ENCODE results near the gene SP3. TPM values are rescaled to one million over a fixed set of nuclear protein-coding genes. Genes with fewer than 3 reads are reported as not detected.

Gene SP3
- total RNA-seq, 1 donor from 2014 or later = 79.9 TPM

GRCh38 chr2:173958198-173958846 lies 6.9 kb downstream of the SP3 start:
- Mint-ChIP-seq H3K27me3 (ENCODE audit: unreplicated experiment) (peaks cover under 1% of the 10 kb centered on the region), H3K36me3 (ENCODE audit: unreplicated experiment) (no peaks in the 10 kb centered on the region), H3K27ac (ENCODE audit: unreplicated experiment) (no peak overlapping the region), H3K4me1 (ENCODE audit: low read depth, unreplicated experiment) (peaks cover 22% of the 10 kb centered on the region), H3K9me3 (ENCODE audit: unreplicated experiment) (peaks cover 4% of the 10 kb centered on the region), H3K4me3 (ENCODE audit: unreplicated experiment) (no peak overlapping the region)
- no peak for TF ChIP-seq CTCF (IDR thresholded peaks at IDR 0.05; ENCODE audit: partially characterized antibody, unreplicated experiment)
- DNase-seq = no peak

GRCh38 chr2:173957517-173957916 lies 7.7 kb downstream of the SP3 start:
- Mint-ChIP-seq H3K4me1 (ENCODE audit: low read depth, unreplicated experiment) (peaks cover 20% of the 10 kb centered on the region), H3K36me3 (ENCODE audit: unreplicated experiment) (peaks cover 5% of the 10 kb centered on the region), H3K9me3 (ENCODE audit: unreplicated experiment) (no peaks in the 10 kb centered on the region), H3K27ac (ENCODE audit: unreplicated experiment) (no peak overlapping the region), H3K27me3 (ENCODE audit: unreplicated experiment) (no peaks in the 10 kb centered on the region), H3K4me3 (ENCODE audit: unreplicated experiment) (no peak overlapping the region)
- no peak for TF ChIP-seq CTCF (IDR thresholded peaks at IDR 0.05; ENCODE audit: partially characterized antibody, unreplicated experiment)
- DNase-seq = no peak

GRCh38 chr2:173956454-173956853 lies 8.7 kb downstream of the SP3 start:
- peaks cover under 1% of the 10 kb centered on the region for H3K27me3 Mint-ChIP-seq (ENCODE audit: unreplicated experiment)
- peaks cover 6% of the 10 kb centered on the region for H3K36me3 Mint-ChIP-seq (ENCODE audit: unreplicated experiment)

GRCh38 chr2:173955867-173956266 lies 9.3 kb downstream of the SP3 start:
- DNase-seq = no peak
- H3K9me3 Mint-ChIP-seq (ENCODE audit: unreplicated experiment) = no peaks in the 10 kb centered on the region
- TF ChIP-seq CTCF (IDR thresholded peaks at IDR 0.05; ENCODE audit: partially characterized antibody, unreplicated experiment) = no peak
- peaks cover 14% of the 10 kb centered on the region for H3K4me1 Mint-ChIP-seq (ENCODE audit: low read depth, unreplicated experiment)
- peaks cover 1% of the 10 kb centered on the region for H3K27me3 Mint-ChIP-seq (ENCODE audit: unreplicated experiment)
- no peak overlapping the region for H3K4me3 Mint-ChIP-seq (ENCODE audit: unreplicated experiment)
- peaks cover 6% of the 10 kb centered on the region for H3K36me3 Mint-ChIP-seq (ENCODE audit: unreplicated experiment)
- no peak overlapping the region for H3K27ac Mint-ChIP-seq (ENCODE audit: unreplicated experiment)

More at GRCh38 chr2:173956454-173956853, 8.7 kb downstream of the SP3 start:
- TF ChIP-seq CTCF (IDR thresholded peaks at IDR 0.05; ENCODE audit: partially characterized antibody, unreplicated experiment) = no peak
- DNase-seq = no peak
- Mint-ChIP-seq H3K4me1 (ENCODE audit: low read depth, unreplicated experiment) (peaks cover 15% of the 10 kb centered on the region), H3K27ac (ENCODE audit: unreplicated experiment) (no peak overlapping the region), H3K4me3 (ENCODE audit: unreplicated experiment) (no peak overlapping the region), H3K9me3 (ENCODE audit: unreplicated experiment) (no peaks in the 10 kb centered on the region)

- H3K36me3 Mint-ChIP-seq (ENCODE audit: unreplicated experiment) = peaks cover 6% of the 10 kb centered on the region
- H3K27me3 Mint-ChIP-seq (ENCODE audit: unreplicated experiment) = peaks cover 1% of the 10 kb centered on the region
- H3K27ac Mint-ChIP-seq (ENCODE audit: unreplicated experiment) = no peak overlapping the region
- peaks cover 14% of the 10 kb centered on the region for H3K4me1 Mint-ChIP-seq (ENCODE audit: low read depth, unreplicated experiment)
- no peak for TF ChIP-seq CTCF (IDR thresholded peaks at IDR 0.05; ENCODE audit: partially characterized antibody, unreplicated experiment)
- DNase-seq = no peak
- no peaks in the 10 kb centered on the region for H3K9me3 Mint-ChIP-seq (ENCODE audit: unreplicated experiment)
- H3K4me3 Mint-ChIP-seq (ENCODE audit: unreplicated experiment) = no peak overlapping the region
These were observed 10.2 kb downstream of the SP3 start for GRCh38 chr2:173955004-173955403.
